Stimulated activated naive CD8-positive, alpha-beta T cell treated with anti-CD3 and anti-CD28 coated beads, Interleukin-15, Interleukin-2, amounts not matched to agents 100 ng/mL and 50 ng/mL, for 24 hours (primary cell): ENCODE results near the gene MCOLN2.

Experiments
- H3K27ac Mint-ChIP-seq: one replicate; pipeline ENCODE4 v1.8.0; 2021; ENCODE audit warnings: mild to moderate bottlenecking, mixed read lengths
- H3K27me3 Mint-ChIP-seq: one replicate; pipeline ENCODE4 v1.8.0; 2021; ENCODE audit warnings: mixed read lengths
- H3K36me3 Mint-ChIP-seq: one replicate; pipeline ENCODE4 v1.8.0; 2021; ENCODE audit warnings: low read depth, mixed read lengths
- H3K4me1 Mint-ChIP-seq: one replicate; pipeline ENCODE4 v1.8.0; 2021; ENCODE audit warnings: low read depth, mixed read lengths
- H3K4me3 Mint-ChIP-seq: one replicate; pipeline ENCODE4 v1.8.0; 2021; ENCODE audit warnings: mild to moderate bottlenecking, mixed read lengths
- H3K9me3 Mint-ChIP-seq: one replicate; pipeline ENCODE4 v1.8.0; 2021; ENCODE audit warnings: mixed read lengths

Gene MCOLN2

GRCh38 chr1:84883286-84883685 is 113.6 kb downstream of the MCOLN2 start:
- Mint-ChIP-seq H3K27me3 (no peaks in the 10 kb centered on the region), H3K27ac (no peak overlapping the region), H3K4me1 (no peaks in the 10 kb centered on the region), H3K36me3 (no peaks in the 10 kb centered on the region), H3K4me3 (no peak overlapping the region), H3K9me3 (peaks cover 4% of the 10 kb centered on the region)

GRCh38 chr1:84877592-84877991 is 119.3 kb downstream of the MCOLN2 start:
- Mint-ChIP-seq H3K4me1 (peaks cover 5% of the 10 kb centered on the region), H3K4me3 (no peak overlapping the region), H3K9me3 (peaks cover 4% of the 10 kb centered on the region), H3K36me3 (no peaks in the 10 kb centered on the region), H3K27me3 (no peaks in the 10 kb centered on the region), H3K27ac (no peak overlapping the region)

- H3K9me3 Mint-ChIP-seq: peaks cover under 1% of the 10 kb centered on the region
- no peaks in the 10 kb centered on the region for H3K36me3 Mint-ChIP-seq
- H3K27ac Mint-ChIP-seq: no peak overlapping the region
- H3K4me3 Mint-ChIP-seq: no peak overlapping the region
- H3K4me1 Mint-ChIP-seq: peaks cover 5% of the 10 kb centered on the region
- H3K27me3 Mint-ChIP-seq: peaks cover 7% of the 10 kb centered on the region
Measured at GRCh38 chr1:84876353-84876752, 120.6 kb downstream of the MCOLN2 start.
